ENCODE measurements around the gene ATP11C.

ATP11C gene

GRCh38 chrX:139783959-139784358 lies 148.9 kb downstream of the ATP11C start:
- TF ChIP-seq CTCF (conservative IDR thresholded peaks at IDR 0.05; ENCODE audit: control insufficient read depth, insufficient read depth, low read depth, low read length), result no peak
- no peak overlapping the region for H3K4me3 ChIP-seq (ENCODE audit: control insufficient read depth, low read depth, low read length)
- no peak for DNase-seq (ENCODE audit: low read depth)

DNA sequence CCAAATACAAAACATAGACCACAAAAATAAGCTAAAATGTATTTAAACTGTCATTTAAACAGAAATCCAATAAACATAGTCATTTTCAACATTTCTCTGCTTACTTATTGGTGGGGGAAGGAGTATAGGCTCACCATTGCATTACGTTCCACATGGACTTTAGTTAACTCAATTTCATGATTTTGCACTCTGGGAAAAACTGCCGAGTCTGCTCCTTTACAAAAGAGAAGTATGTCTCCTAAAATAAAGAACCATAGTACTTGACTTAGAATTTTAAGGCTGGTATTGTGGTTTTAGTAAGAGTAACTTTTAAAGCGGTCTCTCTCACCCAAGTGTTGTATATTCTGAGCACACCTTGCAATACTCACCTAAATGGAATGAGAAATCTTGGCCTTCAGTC lies 149.8 kb downstream of the ATP11C start:
- no peak for DNase-seq (ENCODE audit: low read depth)
- no peak overlapping the region for H3K4me3 ChIP-seq (ENCODE audit: control insufficient read depth, low read depth, low read length)
- no peak for TF ChIP-seq CTCF (conservative IDR thresholded peaks at IDR 0.05; ENCODE audit: control insufficient read depth, insufficient read depth, low read depth, low read length)

DNA sequence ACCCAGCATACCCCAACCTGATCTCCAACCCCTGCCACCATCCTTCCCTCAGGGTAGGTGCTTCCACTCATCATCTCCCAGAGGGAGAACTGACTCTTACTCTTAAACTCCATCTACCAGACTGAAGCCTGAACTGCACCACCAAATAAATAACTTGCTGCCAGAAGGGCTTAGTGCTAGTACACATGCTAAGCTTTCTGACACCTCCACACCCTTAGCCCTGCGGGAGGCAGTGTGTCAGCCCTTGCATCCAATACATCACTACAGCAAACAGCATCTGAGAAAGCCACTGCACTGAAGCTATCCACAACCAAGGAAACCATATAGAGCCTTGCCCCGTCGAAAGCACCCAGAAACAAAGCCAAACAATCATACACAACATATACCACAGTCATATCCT lies 156.3 kb downstream of the ATP11C start:
- no peak overlapping the region for H3K4me3 ChIP-seq (ENCODE audit: control insufficient read depth, low read depth, low read length)
- no peak for TF ChIP-seq CTCF (conservative IDR thresholded peaks at IDR 0.05; ENCODE audit: control insufficient read depth, insufficient read depth, low read depth, low read length)
- DNase-seq (ENCODE audit: low read depth), result no peak

- no peak overlapping the region for H3K4me3 ChIP-seq (ENCODE audit: control insufficient read depth, low read depth, low read length)
- no peak for DNase-seq (ENCODE audit: low read depth)
- no peak for TF ChIP-seq CTCF (conservative IDR thresholded peaks at IDR 0.05; ENCODE audit: control insufficient read depth, insufficient read depth, low read depth, low read length)
These were observed 162.5 kb downstream of the ATP11C start for GRCh38 chrX:139770366-139770765.

DNA sequence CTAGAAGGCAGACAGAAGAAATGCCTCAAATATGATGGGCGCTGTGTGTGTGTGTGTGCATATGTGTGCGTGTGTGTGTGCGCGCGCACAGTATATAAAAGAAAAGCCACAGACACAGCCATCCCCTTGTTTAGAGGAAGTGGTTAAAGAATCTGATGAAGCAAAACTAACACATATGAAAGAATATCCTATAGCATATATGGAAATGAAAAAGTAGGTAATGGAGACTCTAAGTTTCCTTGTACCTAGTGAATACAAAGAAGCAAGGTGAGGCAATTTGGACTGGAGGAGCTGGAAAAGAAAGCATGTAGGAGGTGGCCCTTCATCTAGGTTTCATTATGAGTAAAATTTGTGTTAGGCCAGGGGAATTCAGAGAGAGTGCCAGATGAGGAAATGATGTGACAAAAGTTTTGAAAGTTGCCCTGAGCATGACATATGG lies 166.3 kb downstream of the ATP11C start:
- no peak for DNase-seq (ENCODE audit: low read depth)
- no peak overlapping the region for H3K4me3 ChIP-seq (ENCODE audit: control insufficient read depth, low read depth, low read length)
- no peak for TF ChIP-seq CTCF (conservative IDR thresholded peaks at IDR 0.05; ENCODE audit: control insufficient read depth, insufficient read depth, low read depth, low read length)

- H3K4me3 ChIP-seq (ENCODE audit: control insufficient read depth, low read depth, low read length), result no peak overlapping the region
- DNase-seq (ENCODE audit: low read depth), result peak; percentile 28
- TF ChIP-seq CTCF (conservative IDR thresholded peaks at IDR 0.05; ENCODE audit: control insufficient read depth, insufficient read depth, low read depth, low read length), result no peak
These were observed 170.3 kb downstream of the ATP11C start for GRCh38 chrX:139762400-139763183.
